Measurements from ENCODE around the gene RNF187.
"Not testable (repeated sequence)": the region's sequence is repeated elsewhere in the genome, so short reads cannot be mapped to it uniquely, and the experiment has no call there.

Gene RNF187

GRCh38 chr1:228488818-228489674, 1.9 kb downstream of the RNF187 start:
- no peak for DNase-seq

GRCh38 chr1:228490120-228491078, 3.2 kb downstream of the RNF187 start:
- DNase-seq = no peak

GRCh38 chr1:228493141-228494043, 6.2 kb downstream of the RNF187 start:
- DNase-seq = no peak

DNA sequence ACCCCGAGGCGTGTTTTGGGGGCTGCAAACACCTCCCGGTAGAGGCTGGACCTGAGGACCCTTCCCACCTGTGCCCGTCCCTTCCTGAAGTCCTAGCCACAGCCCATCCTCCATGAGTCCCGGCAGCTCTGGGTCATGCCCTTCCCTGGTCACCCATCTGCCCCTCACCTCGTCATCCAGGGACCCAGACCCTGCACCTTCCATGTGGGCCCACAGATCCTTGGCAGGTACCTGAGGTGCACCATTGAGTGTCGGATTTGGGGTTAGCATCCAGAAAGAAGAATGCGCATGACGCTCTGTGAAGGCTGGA, 6.8 kb downstream of the RNF187 start:
- no peak for DNase-seq

DNA sequence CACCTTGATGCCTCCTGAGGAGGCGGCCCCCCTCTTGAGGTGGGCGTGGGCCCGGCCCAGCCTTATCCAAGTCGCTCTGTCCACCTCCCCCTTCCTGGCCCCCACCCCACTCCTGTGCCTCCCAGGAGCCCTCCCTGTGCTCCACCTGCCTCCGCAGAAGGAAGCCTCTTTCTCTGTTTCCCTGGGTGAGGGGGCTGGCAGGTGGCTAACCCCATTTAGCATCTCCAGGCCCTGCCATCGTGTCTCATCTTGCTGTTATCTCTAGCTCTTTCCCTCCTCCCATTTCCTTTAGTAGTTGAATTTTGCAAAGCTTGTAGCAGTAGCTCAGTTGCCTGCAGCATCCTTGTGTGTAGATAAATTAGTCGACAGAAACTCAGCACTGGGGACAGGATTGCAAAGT, 7.2 kb downstream of the RNF187 start:
- no peak for DNase-seq

GRCh38 chr1:228494970-228495853, 8.0 kb downstream of the RNF187 start:
- no peak for DNase-seq

GRCh38 chr1:228496084-228496483, 8.9 kb downstream of the RNF187 start:
- no peak for DNase-seq

- DNase-seq = no peak
Observed at GRCh38 chr1:228496494-228496893, 9.3 kb downstream of the RNF187 start.

GRCh38 chr1:228497206-228497605, 10.0 kb downstream of the RNF187 start:
- no peak for DNase-seq

GRCh38 chr1:228497817-228498216, 10.6 kb downstream of the RNF187 start:
- DNase-seq = no peak

- no peak for DNase-seq
Observed at GRCh38 chr1:228500143-228500734, 13.1 kb downstream of the RNF187 start.

- peak; percentile 43 for DNase-seq
Observed at GRCh38 chr1:228500901-228501871, 14.0 kb downstream of the RNF187 start.

- DNase-seq = no peak
Observed at GRCh38 chr1:228502522-228502921, 15.3 kb downstream of the RNF187 start.

GRCh38 chr1:228505944-228506343, 18.8 kb downstream of the RNF187 start:
- not testable (repeated sequence) for DNase-seq

GRCh38 chr1:228507961-228508652, 20.9 kb downstream of the RNF187 start:
- no peak for DNase-seq

DNA sequence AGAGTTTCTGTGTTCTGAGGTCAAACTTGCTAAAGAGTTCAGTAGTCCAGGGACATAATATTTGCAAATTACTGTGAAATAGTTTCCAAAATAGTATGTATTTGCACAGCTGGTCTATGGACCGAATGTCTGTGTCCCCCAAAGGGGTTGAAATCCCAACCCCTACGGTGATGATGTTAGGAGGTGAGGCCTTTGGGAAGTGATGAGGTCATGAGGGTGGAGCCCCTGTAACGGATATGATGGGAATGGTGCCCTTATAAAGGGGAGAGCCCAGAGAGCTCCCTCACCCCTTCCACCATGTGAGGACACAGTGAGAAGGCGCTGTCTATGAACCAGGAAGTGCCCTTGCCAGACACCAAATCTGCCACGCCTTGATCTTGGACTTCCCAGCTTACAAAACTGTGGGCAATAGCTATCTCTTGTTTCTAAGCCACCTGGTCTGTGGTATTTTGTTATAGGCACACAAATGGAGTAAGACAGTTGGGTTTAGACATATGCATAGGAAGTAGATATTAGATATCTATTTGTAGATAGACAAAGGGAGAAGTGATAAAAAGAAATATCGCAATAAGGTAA, 21.7 kb downstream of the RNF187 start:
- DNase-seq = no peak

- no peak for DNase-seq
Observed at GRCh38 chr1:228510101-228510802, 23.1 kb downstream of the RNF187 start.

DNA sequence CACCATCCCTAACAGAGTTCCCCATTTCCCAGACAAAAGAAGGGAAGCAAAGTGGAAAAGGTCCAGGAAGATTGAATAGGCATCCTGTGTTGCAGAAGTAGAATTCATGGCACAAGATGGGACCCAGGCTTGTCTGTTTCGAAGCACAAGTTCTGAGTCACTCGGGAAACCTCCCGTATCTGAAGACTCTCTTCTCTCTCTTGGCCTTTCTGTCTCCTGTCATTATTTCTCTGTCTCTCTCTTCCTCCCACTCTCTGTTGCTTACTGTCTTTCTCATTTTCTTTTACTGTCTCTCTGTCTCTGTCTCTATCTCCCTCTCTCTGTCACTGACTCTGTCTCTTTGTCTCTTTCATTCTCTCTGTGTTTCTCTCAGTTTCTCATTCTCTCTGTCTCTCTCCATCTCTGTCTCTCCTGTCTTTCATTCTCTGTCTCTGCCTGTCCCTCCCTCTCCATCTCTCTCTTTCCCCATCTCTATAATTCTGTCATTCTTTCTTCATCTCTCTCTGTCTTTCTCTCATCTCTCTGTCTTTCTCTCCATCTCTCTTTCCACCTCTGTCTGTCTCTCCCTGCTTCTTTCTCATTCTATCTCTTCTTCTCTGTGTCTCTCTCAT, 23.7 kb downstream of the RNF187 start:
- no peak for DNase-seq

Measured in 8988T (cell line).